ENCODE measurements around the gene SARS1. TPM values are rescaled to one million over a fixed set of nuclear protein-coding genes. Genes with fewer than 3 reads are reported as not detected.

The SARS1 gene
- total and polyA plus RNA-seq, 2 experiments from 2014 or later: 103 to 109 TPM

GRCh38 chr1:109243860-109244552 is 30.3 kb downstream of the SARS1 start:
- H3K36me3 ChIP-seq: no peaks in the 10 kb centered on the region
- no peak for TF ChIP-seq CTCF (IDR thresholded peaks at IDR 0.05; ENCODE audit: low read depth, low read length)
- no peaks in the 10 kb centered on the region for H3K9me3 ChIP-seq (ENCODE audit: low read depth)
- peaks cover 6% of the 10 kb centered on the region for H3K4me1 ChIP-seq (ENCODE audit: low read depth)
- no peak overlapping the region for H3K4me3 ChIP-seq
- DNase-seq (ENCODE audit: low read depth in 1 of 2, low spot score in 1 of 2): no peak
- H3K27ac ChIP-seq: no peak overlapping the region
- no peaks in the 10 kb centered on the region for H3K27me3 ChIP-seq

GRCh38 chr1:109246141-109246551 is 32.4 kb downstream of the SARS1 start:
- H3K4me3 ChIP-seq: no peak overlapping the region
- no peaks in the 10 kb centered on the region for H3K9me3 ChIP-seq (ENCODE audit: low read depth)
- TF ChIP-seq CTCF (IDR thresholded peaks at IDR 0.05; ENCODE audit: low read depth, low read length): no peak
- H3K27me3 ChIP-seq: peaks cover 12% of the 10 kb centered on the region
- no peak for DNase-seq (ENCODE audit: low read depth in 1 of 2, low spot score in 1 of 2)
- H3K4me1 ChIP-seq (ENCODE audit: low read depth): peaks cover 6% of the 10 kb centered on the region
- H3K27ac ChIP-seq: no peak overlapping the region
- no peaks in the 10 kb centered on the region for H3K36me3 ChIP-seq

- Histone ChIP-seq H3K4me1 (ENCODE audit: low read depth) (no peaks in the 10 kb centered on the region), H3K9me3 (ENCODE audit: low read depth) (no peaks in the 10 kb centered on the region), H3K36me3 (no peaks in the 10 kb centered on the region), H3K27ac (no peak overlapping the region), H3K27me3 (peaks cover 14% of the 10 kb centered on the region), H3K4me3 (no peak overlapping the region)
- TF ChIP-seq CTCF (IDR thresholded peaks at IDR 0.05; ENCODE audit: low read depth, low read length): no peak
- DNase-seq (ENCODE audit: low read depth in 1 of 2, low spot score in 1 of 2): no peak
These were observed 34.0 kb downstream of the SARS1 start for GRCh38 chr1:109247401-109248365.

DNA sequence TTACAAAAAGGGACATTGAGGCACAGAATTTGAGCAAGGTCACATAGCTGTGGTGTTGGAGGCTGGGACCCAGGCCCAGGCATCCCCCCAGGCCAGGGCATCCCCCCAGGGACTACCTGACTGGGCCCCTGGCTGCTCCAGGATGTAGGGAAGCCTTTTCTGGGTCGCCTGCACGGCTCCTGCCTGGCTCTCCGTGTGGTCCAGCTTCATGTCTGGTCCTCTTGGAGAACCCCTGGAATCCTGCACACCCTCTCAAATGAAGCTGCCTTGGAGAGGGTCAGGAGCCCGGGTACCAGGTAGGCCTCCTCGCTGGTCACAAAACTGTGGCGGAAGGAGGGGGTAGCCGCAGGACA is 34.7 kb downstream of the SARS1 start:
- no peaks in the 10 kb centered on the region for H3K36me3 ChIP-seq
- no peak overlapping the region for H3K27ac ChIP-seq
- H3K4me1 ChIP-seq (ENCODE audit: low read depth): peaks cover 1% of the 10 kb centered on the region
- DNase-seq (ENCODE audit: low read depth in 1 of 2, low spot score in 1 of 2): no peak
- H3K27me3 ChIP-seq: peaks cover 14% of the 10 kb centered on the region
- TF ChIP-seq CTCF (IDR thresholded peaks at IDR 0.05; ENCODE audit: low read depth, low read length): no peak
- no peak overlapping the region for H3K4me3 ChIP-seq
- no peaks in the 10 kb centered on the region for H3K9me3 ChIP-seq (ENCODE audit: low read depth)

DNA sequence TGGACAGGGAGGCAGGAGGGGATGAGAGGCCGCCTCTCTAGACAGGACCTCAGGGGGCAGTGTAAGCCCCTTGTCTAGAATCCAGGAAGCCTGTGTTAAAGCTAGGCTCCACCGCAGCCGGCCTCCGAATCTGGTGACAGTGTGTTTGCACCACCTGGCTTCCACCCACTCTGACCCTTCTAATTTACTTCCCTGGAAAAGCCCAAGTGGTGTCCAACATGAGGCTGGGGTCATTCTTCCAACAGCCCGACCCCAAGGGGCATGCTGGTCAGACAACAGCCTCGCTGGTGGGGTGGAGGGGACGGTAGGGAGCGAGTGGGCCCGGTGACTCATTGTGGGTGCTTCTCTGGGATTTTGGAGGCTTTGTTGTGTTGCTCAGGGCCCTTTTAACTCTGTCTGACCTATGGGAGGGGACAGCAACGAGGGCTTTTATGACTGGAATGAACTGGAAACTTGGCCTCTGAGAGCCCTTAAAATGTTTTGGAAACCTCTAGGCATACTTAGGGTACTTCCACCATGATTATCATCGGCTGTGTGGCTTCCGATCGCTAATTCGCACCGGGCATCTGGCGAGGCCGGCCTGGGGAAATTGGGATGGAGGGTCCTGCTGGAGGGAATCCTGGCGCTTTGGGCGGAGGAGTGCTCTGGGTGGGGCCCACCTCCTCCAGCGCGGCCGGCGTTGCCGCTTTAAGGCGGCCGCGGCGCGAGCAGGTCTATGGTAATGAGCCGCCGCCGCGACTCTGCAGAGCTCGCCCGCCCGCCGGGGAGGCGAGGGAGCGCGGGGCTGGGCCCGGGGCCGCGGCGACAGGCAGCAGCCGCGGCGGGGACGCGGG is 35.3 kb downstream of the SARS1 start, which contains the start of gene CELSR2:
Gene CELSR2, plus strand, starts transcription at position 743 of the 833 bp plus-strand sequence. CDS start 541 bp downstream, outside the sequence.
- H3K4me1 ChIP-seq (ENCODE audit: low read depth): peaks cover 6% of the 10 kb centered on the region
- peak; percentile 68 to 91 for DNase-seq (ENCODE audit: low read depth in 1 of 2, low spot score in 1 of 2)
- no peaks in the 10 kb centered on the region for H3K9me3 ChIP-seq (ENCODE audit: low read depth)
- H3K27ac ChIP-seq: no peak within 1 kb of the TSS
- peak within 1 kb of the TSS; percentile 77 for H3K4me3 ChIP-seq
- H3K27me3 ChIP-seq: peaks cover 14% of the 10 kb centered on the region
- H3K36me3 ChIP-seq: no peaks in the 10 kb centered on the region
- no peak for TF ChIP-seq CTCF (IDR thresholded peaks at IDR 0.05; ENCODE audit: low read depth, low read length)

All from cardiac muscle cell (in vitro differentiated cells and primary cell).